ENCODE measurements around the gene SLC13A3. TPM values are rescaled to one million over a fixed set of nuclear protein-coding genes. Genes with fewer than 3 reads are reported as not detected.
A peak's percentile ranks its signal among the peaks of the same experiment; 100 is the strongest.

The SLC13A3 gene
- total and polyA plus RNA-seq, 8 donors, result 2.4 to 10.4 (median 8.8) TPM

GRCh38 chr20:46698788-46699187, 47.5 kb upstream of the SLC13A3 start:
- peaks cover 0 to 6% of the 10 kb centered on the region in 2 donors for H3K4me1 ChIP-seq
- DNase-seq (no peak), ATAC-seq (no peak)
- H3K4me3 ChIP-seq, result no peak overlapping the region
- no peak for TF ChIP-seq CTCF (IDR thresholded peaks at IDR 0.05)
- no peaks in the 10 kb centered on the region for H3K9me3 ChIP-seq
- intact Hi-C loops (cut with DNase I), result no loop called here
- no peaks in the 10 kb centered on the region for H3K27me3 ChIP-seq
- H3K36me3 ChIP-seq, result no peaks in the 10 kb centered on the region
- no peak overlapping the region for H3K27ac ChIP-seq

- DNase-seq (no peak), ATAC-seq (no peak)
- Histone ChIP-seq H3K27me3 (no peaks in the 10 kb centered on the region), H3K27ac (no peak overlapping the region), H3K36me3 (no peaks in the 10 kb centered on the region), H3K4me3 (no peak overlapping the region), H3K9me3 (no peaks in the 10 kb centered on the region), H3K4me1 (peaks cover 0 to 6% of the 10 kb centered on the region in 2 donors)
- intact Hi-C loops (cut with DNase I), result no loop called here
- no peak for TF ChIP-seq CTCF (IDR thresholded peaks at IDR 0.05)
These were observed 45.6 kb upstream of the SLC13A3 start for GRCh38 chr20:46696791-46697279.

- DNase-seq (peak in 1 of 4 donors; percentile 58), ATAC-seq (peak; percentile 19)
- H3K36me3 ChIP-seq, result no peaks in the 10 kb centered on the region
- no peak for TF ChIP-seq CTCF (IDR thresholded peaks at IDR 0.05)
- intact Hi-C loops (cut with DNase I), result no loop called here
- H3K27me3 ChIP-seq, result no peaks in the 10 kb centered on the region
- H3K4me1 ChIP-seq, result peaks cover 0 to 6% of the 10 kb centered on the region in 2 donors
- no peak overlapping the region for H3K27ac ChIP-seq
- H3K9me3 ChIP-seq, result no peaks in the 10 kb centered on the region
- no peak overlapping the region for H3K4me3 ChIP-seq
These were observed 44.6 kb upstream of the SLC13A3 start for GRCh38 chr20:46695892-46696291.

GRCh38 chr20:46694484-46694883, 43.2 kb upstream of the SLC13A3 start:
- Histone ChIP-seq H3K4me1 (peaks cover 0 to 11% of the 10 kb centered on the region in 2 donors), H3K9me3 (no peaks in the 10 kb centered on the region), H3K27me3 (no peaks in the 10 kb centered on the region), H3K27ac (no peak overlapping the region), H3K36me3 (no peaks in the 10 kb centered on the region), H3K4me3 (no peak overlapping the region)
- DNase-seq (no peak), ATAC-seq (peak; percentile 9)
- intact Hi-C loops (cut with DNase I), result no loop called here
- TF ChIP-seq CTCF (IDR thresholded peaks at IDR 0.05), result no peak

GRCh38 chr20:46691196-46691595, 39.9 kb upstream of the SLC13A3 start:
- H3K27me3 ChIP-seq, result no peaks in the 10 kb centered on the region
- intact Hi-C loops (cut with DNase I), result no loop called here
- DNase-seq, result no peak
- peaks cover 0 to 7% of the 10 kb centered on the region in 2 donors for H3K36me3 ChIP-seq
- ATAC-seq, result no peak
- no peak overlapping the region for H3K4me3 ChIP-seq
- H3K4me1 ChIP-seq, result peaks cover 13 to 36% of the 10 kb centered on the region in 2 donors
- no peak overlapping the region for H3K27ac ChIP-seq
- TF ChIP-seq CTCF (IDR thresholded peaks at IDR 0.05), result no peak
- no peaks in the 10 kb centered on the region for H3K9me3 ChIP-seq
